ENCODE measurements around the gene DDX25.
"Not testable (repeated sequence)": the region's sequence is repeated elsewhere in the genome, so short reads cannot be mapped to it uniquely, and the experiment has no call there.

DDX25 gene

DNA sequence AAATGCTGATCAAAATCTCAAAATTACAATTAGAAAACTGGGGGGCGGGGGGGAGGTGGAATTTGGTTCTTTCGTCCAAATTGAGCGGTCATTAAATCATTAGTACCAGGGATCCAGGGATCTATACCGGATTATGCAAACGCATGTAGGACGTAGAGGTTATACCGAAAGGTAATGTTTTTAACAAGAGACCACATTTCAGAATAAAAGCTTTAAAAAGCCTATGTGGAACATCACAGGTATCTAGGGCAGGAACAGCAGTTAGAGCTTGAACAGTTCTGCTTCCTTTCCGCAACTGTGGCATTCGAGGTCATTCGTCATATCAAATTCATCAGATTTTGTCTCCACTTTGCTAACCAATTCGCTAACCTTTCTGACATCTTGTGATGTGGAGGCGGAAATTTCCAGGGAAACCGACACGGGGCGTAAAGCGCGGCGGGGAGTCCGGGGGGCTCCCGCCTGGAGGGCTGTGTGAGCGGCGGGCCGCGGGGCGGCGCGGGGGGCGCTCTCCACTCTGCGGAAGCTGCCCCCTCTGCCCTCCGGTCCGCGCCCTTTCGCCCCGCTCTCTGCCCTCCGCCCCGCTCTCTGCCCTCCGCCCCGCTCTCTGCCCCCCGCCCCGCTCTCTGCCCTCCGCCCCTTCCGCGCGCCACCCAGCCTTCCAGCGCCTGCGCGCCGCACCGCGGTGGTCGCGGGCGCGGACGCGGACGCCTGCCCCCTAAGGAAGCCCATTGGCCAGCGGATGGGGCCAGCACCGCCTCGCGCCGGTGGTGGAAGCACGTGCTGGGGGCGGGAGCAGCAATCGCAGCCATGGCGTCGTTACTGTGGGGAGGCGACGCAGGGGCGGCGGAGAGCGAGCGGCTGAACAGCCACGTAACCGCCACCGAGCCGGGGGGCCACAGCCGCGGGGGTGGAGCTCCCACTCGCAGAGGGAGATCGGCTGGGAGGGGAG, at the start of gene DDX25:
Gene DDX25, plus strand, starts transcription at position 798 of the 949 bp plus-strand sequence. Its CDS starts 10 bp downstream, at position 808.
- peak; percentile 42 for DNase-seq

- not testable (repeated sequence) for DNase-seq
Measured at GRCh38 chr11:125857670-125858069, 46.6 kb upstream of the DDX25 start.

GRCh38 chr11:125862786-125863185, 41.5 kb upstream of the DDX25 start:
- not testable (repeated sequence) for DNase-seq

GRCh38 chr11:125865354-125865753, 39.0 kb upstream of the DDX25 start:
- not testable (repeated sequence) for DNase-seq

DNA sequence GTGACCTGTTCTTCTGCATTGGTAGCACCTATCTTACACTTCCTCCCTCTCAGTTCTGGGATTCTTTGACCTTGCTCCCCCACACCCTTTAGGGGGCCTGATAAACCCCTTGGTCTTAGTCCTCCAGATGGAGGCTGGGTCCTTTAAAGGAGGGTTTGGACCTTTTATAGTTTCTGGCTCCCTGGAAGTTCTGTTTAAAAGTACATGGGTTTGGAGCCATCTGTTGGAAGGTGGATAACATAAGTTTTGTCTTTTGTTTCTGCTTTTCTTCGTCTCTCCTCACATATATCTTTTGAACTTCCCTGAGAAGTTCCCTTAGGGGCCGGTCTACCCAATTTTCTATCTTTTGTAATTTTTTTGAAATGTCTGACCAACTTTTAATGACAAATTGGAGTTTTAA, 34.8 kb upstream of the DDX25 start:
- no peak for DNase-seq

- peak; percentile 31 for DNase-seq
Measured at GRCh38 chr11:125871391-125872137, 32.7 kb upstream of the DDX25 start.

GRCh38 chr11:125872138-125872491, 32.2 kb upstream of the DDX25 start:
- DNase-seq = no peak

DNA sequence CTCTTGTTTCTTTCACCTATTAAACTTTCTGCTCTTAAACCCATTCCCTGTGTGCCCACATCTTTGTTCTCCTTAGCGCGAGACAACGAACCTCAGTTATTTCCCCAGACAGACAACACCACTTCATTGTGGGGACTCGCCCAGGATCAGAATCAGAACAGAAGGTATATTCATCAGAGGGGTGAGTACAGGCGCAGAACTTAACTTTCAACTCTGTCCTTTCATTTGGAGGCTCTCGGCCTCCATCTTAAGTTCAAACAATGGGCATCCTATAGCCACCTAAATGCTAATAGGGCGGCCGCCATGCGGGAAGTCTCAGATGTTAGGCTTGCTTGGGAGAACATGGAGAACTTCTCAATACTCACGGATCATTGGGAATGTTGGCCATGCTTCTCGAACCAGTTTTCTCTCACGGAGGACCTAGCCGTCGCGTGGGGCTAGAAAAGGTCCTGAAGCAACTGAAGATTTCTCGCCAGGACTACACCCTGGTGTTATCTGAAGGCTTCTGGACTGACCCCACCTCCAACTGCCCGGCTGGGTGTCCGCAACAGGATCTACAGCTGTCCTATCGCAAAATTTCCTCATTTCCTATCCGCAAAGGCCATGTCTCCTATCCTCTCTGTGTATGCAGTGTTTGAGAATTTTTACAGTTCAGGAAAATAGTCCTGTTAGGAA, 30.3 kb upstream of the DDX25 start:
- no peak for DNase-seq

GRCh38 chr11:125874556-125875124, 29.7 kb upstream of the DDX25 start:
- DNase-seq = peak; percentile 78

DNA sequence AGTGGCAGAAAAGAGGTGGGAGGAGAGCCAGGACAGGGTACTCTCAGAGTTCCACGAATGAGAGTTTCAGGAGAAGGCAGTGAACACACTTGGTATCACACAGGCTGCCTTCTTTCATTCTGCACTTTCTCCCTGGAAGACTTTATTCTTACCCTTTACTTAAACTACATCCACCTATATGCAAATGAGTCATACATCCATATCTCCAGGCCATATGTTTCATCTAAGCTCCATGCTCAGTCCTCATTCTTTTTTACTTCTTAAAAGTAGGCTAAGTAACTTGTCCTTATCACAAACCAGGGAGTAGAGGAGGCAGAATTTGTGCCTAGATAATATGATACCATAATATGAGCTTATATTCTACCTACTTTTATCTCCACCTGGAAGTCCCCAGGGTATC, 23.0 kb upstream of the DDX25 start:
- DNase-seq = no peak

GRCh38 chr11:125883375-125883774, 20.9 kb upstream of the DDX25 start:
- no peak for DNase-seq

DNA sequence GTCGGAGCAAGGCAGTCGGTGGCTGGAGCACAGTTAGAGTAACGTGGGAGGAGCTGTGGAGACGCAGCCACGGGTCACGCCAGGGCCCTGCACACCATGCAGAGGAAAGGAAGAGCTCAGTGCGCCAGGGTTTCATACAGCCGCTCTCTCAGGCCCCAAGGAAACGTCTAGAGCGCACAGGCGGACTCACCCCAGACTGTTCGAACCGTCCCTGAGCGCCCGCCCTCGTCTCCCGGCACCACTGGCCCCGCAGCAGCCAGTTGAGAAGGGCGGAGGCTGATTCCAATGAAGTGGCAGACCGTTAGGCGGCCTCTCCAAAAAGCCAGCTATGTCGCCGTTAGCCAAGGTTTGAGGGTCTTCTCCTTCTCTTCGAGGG, 17.3 kb upstream of the DDX25 start:
- DNase-seq = no peak

DNA sequence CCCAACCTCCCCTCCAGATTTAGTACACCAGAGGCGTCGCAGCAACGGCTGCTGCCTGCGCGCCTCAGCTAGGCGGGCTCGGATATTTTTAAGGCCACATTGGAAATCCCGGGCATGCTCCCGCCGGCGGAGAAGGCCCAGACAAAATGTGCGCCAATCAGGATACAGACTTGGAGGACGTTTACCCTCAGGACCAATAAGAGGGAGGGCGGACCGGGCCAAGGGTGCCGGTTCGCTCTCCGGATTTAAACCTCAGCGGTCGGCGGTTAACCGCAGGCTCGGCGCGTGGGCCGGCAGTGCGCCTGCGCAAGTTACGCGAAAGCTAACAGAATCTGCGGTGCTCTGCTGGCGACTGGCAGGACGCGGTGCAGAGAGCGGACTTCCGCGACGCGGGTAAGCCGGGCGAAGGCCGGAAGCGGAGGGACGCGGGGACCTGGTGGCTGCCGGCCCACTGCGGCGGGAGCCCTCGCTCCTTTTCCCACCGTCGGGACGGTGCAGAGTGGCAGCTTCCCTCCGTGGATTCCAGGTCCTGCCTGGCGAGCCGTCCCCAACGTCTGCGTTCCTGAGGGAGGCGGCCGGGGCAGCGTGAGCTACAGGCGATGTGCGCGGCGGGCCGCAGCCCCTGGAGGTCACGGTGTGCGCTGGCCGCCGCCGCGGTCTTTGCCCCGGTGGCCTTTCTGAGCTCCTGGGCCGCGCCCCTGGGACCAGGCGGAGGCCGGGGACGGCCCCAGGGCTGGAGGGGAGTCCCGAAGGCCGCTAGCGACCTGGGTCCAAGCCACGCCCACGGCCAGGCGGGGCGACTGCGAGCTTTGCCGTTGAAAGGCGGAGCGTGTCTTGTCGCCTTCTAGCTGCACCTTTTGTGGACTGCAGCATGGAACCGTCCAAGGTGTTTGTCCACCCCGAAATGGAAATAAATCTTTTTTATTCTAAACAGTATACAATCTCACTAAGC, 16.7 kb upstream of the DDX25 start, which contains the start of gene HYLS1:
Gene HYLS1, plus strand, starts transcription at position 296 of the 952 bp plus-strand sequence. CDS start 11,701 bp downstream, outside the sequence.
- peak; percentile 86 for DNase-seq

- no peak for DNase-seq
Measured at GRCh38 chr11:125890447-125891100, 13.7 kb upstream of the DDX25 start.

DNA sequence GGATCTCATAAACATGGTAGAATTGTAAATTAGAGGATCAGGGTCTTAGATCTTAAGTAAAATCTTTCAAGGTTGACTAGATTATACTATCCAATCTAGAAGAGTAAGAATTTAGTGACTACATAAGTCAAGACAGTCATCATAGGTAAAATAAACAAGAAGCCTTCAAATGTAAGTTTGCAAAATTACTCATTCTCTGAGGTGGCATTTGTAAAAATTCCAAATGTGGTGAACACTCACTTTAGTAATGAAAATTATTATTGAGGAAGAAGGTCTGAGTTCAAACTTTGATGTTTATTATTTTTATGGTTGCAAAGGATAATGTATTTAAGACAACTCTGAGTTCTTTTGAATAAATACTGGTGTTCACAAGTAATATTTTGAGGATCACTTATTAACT, 12.2 kb upstream of the DDX25 start:
- no peak for DNase-seq

DNA sequence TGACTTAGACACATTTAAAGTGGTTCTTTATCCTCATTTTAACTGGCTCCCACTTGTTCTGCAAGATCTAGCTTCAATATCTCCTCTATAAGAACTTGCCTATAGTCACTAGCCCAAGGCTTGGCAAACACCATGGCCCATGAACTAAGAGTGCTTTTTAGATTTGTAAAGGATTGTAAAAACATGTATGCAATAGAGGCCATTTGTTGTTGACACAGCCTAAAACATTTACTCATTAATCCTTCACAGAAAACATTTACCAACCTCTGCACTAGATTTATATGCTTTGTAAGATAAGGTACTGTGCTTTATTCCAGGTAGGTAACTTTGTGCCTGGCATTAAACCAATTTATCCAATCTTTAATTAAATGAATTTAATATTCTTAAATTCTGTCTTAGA, 11.3 kb upstream of the DDX25 start:
- no peak for DNase-seq

- no peak for DNase-seq
Measured at GRCh38 chr11:125901872-125902271, 2.4 kb upstream of the DDX25 start.

- DNase-seq = no peak
Measured at GRCh38 chr11:125902277-125902926, 1.9 kb upstream of the DDX25 start.

DNA sequence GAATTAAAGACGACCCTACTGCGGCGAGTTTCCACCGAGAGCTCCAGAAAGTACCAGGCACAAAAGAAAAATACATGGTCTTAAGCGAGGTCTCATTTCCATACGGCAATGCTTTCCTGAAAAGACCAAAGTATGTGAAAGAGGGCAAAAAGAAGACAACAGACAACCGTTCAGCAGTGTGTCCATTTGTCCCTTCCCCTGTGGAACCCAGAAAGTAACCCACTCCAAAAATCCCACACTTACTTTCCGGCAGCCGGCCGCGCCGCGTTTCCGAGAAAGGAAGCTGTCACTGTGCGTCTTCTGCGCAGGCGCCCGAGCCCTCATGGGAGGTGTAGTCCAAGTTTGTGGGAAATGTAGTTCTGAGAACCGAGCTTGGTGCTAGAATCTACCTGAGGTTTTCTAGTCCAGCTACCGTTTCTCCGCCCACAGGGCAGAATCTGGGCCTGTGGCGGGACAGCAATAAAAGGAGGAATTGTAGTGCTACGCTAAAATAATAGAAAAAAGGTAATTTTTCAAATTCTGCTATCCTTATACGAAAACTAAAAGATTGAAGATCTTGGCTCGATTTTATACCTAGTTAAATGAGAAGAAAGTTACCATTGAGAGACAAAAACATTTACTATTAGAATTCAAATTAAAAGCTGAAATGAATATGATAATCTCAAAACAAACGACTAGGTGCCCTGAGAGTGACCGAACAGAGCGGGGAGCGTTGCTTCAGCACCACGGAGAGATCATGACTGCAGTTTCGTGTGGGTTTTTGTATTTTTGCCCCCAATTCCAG, 1.2 kb upstream of the DDX25 start, which contains the start of gene PUS3:
Gene PUS3, minus strand, starts transcription at position 280 of the 784 bp plus-strand sequence. CDS start 6,922 bp downstream, outside the sequence.
- DNase-seq = peak; percentile 97

- DNase-seq = no peak
Measured at GRCh38 chr11:125904678-125905077, 370 bp downstream of the DDX25 start.

Measured in NCI-H1105 treated with DMSO at 0.1 percent for 48 hours (cell line).